Loucy (cell line): ENCODE results near the gene PRSS56.

Source experiments
- H2AFZ ChIP-seq: fragments of 200-600 bp; sonication (generic); 2 replicates; pipeline ENCODE4 v1.6.0; 2016; ENCODE audit warnings: antibody characterized with exemption, mild to moderate bottlenecking, low read length, moderate library complexity
- H3F3A ChIP-seq: fragments of 200-600 bp; 2 replicates; pipeline ENCODE4 v1.6.0; 2016; ENCODE audit warnings: antibody characterized with exemption, low read depth, mild to moderate bottlenecking
- H3K27me3 ChIP-seq: fragments of 200-600 bp; sonication (generic); 2 replicates; pipeline ENCODE4 v1.6.1; 2014; ENCODE audit warnings: low read length, mild to moderate bottlenecking; ENCODE audit not compliant: insufficient read depth, poor library complexity, severe bottlenecking
- H3K36me3 ChIP-seq: fragments of 200-600 bp; sonication (generic); 2 replicates; pipeline ENCODE4 v1.6.1; 2016; ENCODE audit warnings: low read length; ENCODE audit not compliant: insufficient read depth
- H3K4me1 ChIP-seq: fragments of 200-600 bp; sonication (generic); 2 replicates; pipeline ENCODE4 v1.5.1; 2014; ENCODE audit warnings: low read length, mild to moderate bottlenecking; ENCODE audit not compliant: insufficient read depth, poor library complexity, severe bottlenecking
- H3K4me2 ChIP-seq: fragments of 200-600 bp; sonication (generic); 2 replicates; pipeline ENCODE4 v1.6.0; 2014; ENCODE audit warnings: antibody characterized with exemption, low read length, low read depth, mild to moderate bottlenecking; ENCODE audit not compliant: poor library complexity, severe bottlenecking
- H3K4me3 ChIP-seq: fragments of 200-600 bp; sonication (generic); 2 replicates; pipeline ENCODE4 v1.5.1; 2014; ENCODE audit warnings: low read length, mild to moderate bottlenecking, mixed read lengths; ENCODE audit not compliant: poor library complexity, severe bottlenecking
- H3K79me2 ChIP-seq: fragments of 200-600 bp; sonication (generic); 2 replicates; pipeline ENCODE4 v1.6.1; 2014; ENCODE audit warnings: low read length; ENCODE audit not compliant: insufficient read depth
- H3K9ac ChIP-seq: fragments of 200-600 bp; sonication (generic); 2 replicates; pipeline ENCODE4 v1.6.0; 2014; ENCODE audit warnings: mild to moderate bottlenecking, low read depth, low read length, moderate library complexity; ENCODE audit not compliant: poor library complexity, severe bottlenecking
- H3K9me2 ChIP-seq: fragments of 200-600 bp; sonication (generic); replicated peaks from 2 replicates; pipeline ENCODE4 v1.6.1; 2016; ENCODE audit warnings: low read depth, low read length, mixed read lengths
- H3K9me3 ChIP-seq: fragments of 200-600 bp; sonication (generic); 2 replicates; pipeline ENCODE4 v1.6.1; 2014; ENCODE audit warnings: mild to moderate bottlenecking, antibody characterized with exemption, low read length, low read depth; ENCODE audit not compliant: insufficient read depth
- H4K20me1 ChIP-seq: fragments of 200-600 bp; sonication (generic); 2 replicates; pipeline ENCODE4 v1.6.0; 2014; ENCODE audit warnings: antibody characterized with exemption, low read length, mild to moderate bottlenecking; ENCODE audit not compliant: insufficient read depth, poor library complexity, severe bottlenecking
- CTCF ChIP-seq: fragments of 200-600 bp; sonication (generic); conservative IDR thresholded peaks from 2 replicates; pipeline ENCODE4 v1.5.1; 2014; ENCODE audit warnings: mild to moderate bottlenecking, antibody characterized with exemption, low read length
- EZH2phosphoT487 ChIP-seq: fragments of 200-600 bp; IDR thresholded peaks from 2 replicates; pipeline ENCODE4 v1.6.1; 2018; ENCODE audit warnings: antibody characterized with exemption, mild to moderate bottlenecking, moderate library complexity, borderline replicate concordance

Gene PRSS56

DNA sequence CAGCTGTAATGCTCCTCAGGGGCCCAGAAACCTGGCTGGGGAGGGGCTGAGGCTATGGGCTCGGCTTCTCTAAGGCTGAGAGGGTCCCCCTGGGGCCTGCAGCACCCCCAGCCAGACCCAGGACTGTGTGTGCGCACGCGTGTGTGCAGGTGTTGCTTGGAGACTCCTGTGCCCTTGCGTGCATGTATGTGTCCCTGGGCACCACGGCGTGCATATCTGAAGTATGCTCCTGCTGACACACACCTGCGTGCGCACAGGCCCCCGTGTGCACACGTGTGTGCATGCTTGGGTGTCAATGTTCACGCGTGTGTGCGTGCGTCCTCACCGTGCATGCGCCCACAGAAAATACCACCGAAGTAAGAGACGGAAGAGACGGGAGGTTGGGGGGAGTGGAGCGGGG, 17.7 kb upstream of the PRSS56 start:
- Histone ChIP-seq H3K9me2 (no peaks in the 10 kb centered on the region), H2AFZ (no peak overlapping the region), H3K9me3 (no peaks in the 10 kb centered on the region), H3F3A (no peaks in the 10 kb centered on the region), H3K36me3 (no peaks in the 10 kb centered on the region), H3K27me3 (no peaks in the 10 kb centered on the region), H4K20me1 (no peaks in the 10 kb centered on the region), H3K79me2 (no peaks in the 10 kb centered on the region), H3K9ac (no peak overlapping the region), H3K4me3 (no peak overlapping the region), H3K4me2 (no peak overlapping the region), H3K4me1 (no peaks in the 10 kb centered on the region)
- TF ChIP-seq CTCF (no peak), EZH2phosphoT487 (no peak)

- Histone ChIP-seq H3K36me3 (no peaks in the 10 kb centered on the region), H3K4me3 (no peak overlapping the region), H2AFZ (no peak overlapping the region), H4K20me1 (no peaks in the 10 kb centered on the region), H3F3A (no peaks in the 10 kb centered on the region), H3K27me3 (no peaks in the 10 kb centered on the region), H3K9me3 (no peaks in the 10 kb centered on the region), H3K9ac (no peak overlapping the region), H3K79me2 (no peaks in the 10 kb centered on the region), H3K9me2 (no peaks in the 10 kb centered on the region), H3K4me1 (no peaks in the 10 kb centered on the region), H3K4me2 (no peak overlapping the region)
- TF ChIP-seq EZH2phosphoT487 = no peak
Measured at GRCh38 chr2:232502911-232503808, 17.0 kb upstream of the PRSS56 start.

DNA sequence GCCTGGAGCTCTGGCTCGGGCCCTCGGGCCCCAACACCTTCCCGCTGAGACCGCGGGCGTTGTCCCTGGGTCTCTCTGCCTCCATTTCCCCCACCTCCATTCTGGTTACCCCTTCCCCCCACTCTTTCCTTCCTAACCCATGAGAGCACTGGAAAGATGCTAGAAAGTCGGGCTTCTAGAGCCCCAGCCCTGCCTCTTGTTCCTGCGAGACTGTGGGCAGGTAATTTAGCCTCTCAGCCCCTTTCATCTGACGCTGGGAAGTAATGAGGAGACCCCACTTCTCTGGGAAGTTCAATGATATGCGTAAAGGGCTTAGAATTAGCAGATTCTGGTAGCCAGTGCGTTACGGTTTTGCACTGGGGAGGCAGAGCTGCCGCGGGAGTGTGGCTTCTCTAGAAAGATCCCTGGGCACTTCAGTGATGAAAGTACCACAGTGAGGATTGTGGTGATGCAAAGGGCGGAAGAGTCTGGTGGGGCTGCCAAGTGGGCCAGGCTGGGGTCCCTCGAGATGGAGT, 16.3 kb upstream of the PRSS56 start:
- Histone ChIP-seq H3K79me2 (no peaks in the 10 kb centered on the region), H3K36me3 (no peaks in the 10 kb centered on the region), H3K4me3 (no peak overlapping the region), H3K27me3 (no peaks in the 10 kb centered on the region), H3K4me1 (no peaks in the 10 kb centered on the region), H3F3A (no peaks in the 10 kb centered on the region), H4K20me1 (no peaks in the 10 kb centered on the region), H3K9ac (no peak overlapping the region), H3K9me2 (no peaks in the 10 kb centered on the region), H3K9me3 (no peaks in the 10 kb centered on the region), H2AFZ (no peak overlapping the region), H3K4me2 (no peak overlapping the region)
- TF ChIP-seq EZH2phosphoT487 = no peak
- TF ChIP-seq CTCF = no peak

GRCh38 chr2:232504438-232504837, 15.8 kb upstream of the PRSS56 start:
- Histone ChIP-seq H3K9me2 (no peaks in the 10 kb centered on the region), H3F3A (no peaks in the 10 kb centered on the region), H3K79me2 (no peaks in the 10 kb centered on the region), H3K36me3 (no peaks in the 10 kb centered on the region), H3K9ac (no peak overlapping the region), H3K27me3 (no peaks in the 10 kb centered on the region), H3K4me2 (no peak overlapping the region), H3K9me3 (no peaks in the 10 kb centered on the region), H2AFZ (no peak overlapping the region), H3K4me3 (no peak overlapping the region), H3K4me1 (no peaks in the 10 kb centered on the region), H4K20me1 (no peaks in the 10 kb centered on the region)
- no peak for TF ChIP-seq CTCF
- no peak for TF ChIP-seq EZH2phosphoT487
